WI38 (cell line): ENCODE data around the gene PLA2G6.

ENCODE experiments used
- H3K4me3 ChIP-seq: 2 replicates; pipeline ENCODE4 v1.5.1; 2011; ENCODE audit warnings: low read depth, mild to moderate bottlenecking, control low read depth, low read length
- TF ChIP-seq, protein P1 (sequence below): IDR thresholded peaks from 2 replicates; pipeline ENCODE4 v1.5.1; 2012; ENCODE audit warnings: low read depth, mild to moderate bottlenecking, control low read depth, low read length

Gene PLA2G6

DNA sequence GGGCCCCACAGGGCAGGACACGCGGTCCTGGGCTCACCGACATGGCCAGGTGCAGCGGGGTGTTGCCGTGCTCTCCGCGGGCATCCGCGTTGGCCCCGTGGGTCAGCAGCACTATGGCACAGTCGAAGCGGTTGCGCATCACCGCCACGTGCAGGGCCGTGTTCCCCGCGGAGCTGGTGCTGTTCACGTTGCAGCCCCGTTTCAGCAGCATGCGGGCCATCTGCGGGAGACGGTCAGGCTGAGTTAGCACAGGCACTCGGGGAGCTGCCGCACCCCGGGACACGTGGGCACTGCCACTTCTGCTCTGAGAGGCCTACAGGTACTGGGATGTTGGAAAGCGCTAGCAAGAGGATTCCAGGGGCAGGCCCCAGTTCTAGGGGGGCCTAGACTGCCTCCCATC is 48.8 kb downstream of the PLA2G6 start:
- no peak overlapping the region for H3K4me3 ChIP-seq
- TF ChIP-seq, protein P1, sequence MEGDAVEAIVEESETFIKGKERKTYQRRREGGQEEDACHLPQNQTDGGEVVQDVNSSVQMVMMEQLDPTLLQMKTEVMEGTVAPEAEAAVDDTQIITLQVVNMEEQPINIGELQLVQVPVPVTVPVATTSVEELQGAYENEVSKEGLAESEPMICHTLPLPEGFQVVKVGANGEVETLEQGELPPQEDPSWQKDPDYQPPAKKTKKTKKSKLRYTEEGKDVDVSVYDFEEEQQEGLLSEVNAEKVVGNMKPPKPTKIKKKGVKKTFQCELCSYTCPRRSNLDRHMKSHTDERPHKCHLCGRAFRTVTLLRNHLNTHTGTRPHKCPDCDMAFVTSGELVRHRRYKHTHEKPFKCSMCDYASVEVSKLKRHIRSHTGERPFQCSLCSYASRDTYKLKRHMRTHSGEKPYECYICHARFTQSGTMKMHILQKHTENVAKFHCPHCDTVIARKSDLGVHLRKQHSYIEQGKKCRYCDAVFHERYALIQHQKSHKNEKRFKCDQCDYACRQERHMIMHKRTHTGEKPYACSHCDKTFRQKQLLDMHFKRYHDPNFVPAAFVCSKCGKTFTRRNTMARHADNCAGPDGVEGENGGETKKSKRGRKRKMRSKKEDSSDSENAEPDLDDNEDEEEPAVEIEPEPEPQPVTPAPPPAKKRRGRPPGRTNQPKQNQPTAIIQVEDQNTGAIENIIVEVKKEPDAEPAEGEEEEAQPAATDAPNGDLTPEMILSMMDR: no peak

DNA sequence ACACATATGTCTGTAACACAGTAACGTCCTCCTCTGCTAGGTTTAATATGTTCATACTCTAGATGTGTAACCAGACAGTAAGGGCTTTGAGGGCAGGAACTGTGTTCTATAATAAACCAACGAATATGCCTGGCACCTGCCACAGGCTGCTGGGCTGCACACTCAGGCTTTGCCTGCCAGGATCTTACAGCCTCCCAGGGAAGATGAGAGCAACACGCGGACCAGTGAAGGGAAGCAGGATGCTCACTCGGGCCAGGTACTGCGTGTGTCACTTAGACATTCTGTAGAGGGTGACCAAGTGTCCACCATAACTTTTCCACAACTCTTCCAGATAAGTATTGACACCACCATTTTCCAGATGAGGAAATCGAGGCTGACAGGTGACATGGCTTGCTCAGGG is 49.5 kb downstream of the PLA2G6 start:
- TF ChIP-seq, protein P1: no peak
- no peak overlapping the region for H3K4me3 ChIP-seq

DNA sequence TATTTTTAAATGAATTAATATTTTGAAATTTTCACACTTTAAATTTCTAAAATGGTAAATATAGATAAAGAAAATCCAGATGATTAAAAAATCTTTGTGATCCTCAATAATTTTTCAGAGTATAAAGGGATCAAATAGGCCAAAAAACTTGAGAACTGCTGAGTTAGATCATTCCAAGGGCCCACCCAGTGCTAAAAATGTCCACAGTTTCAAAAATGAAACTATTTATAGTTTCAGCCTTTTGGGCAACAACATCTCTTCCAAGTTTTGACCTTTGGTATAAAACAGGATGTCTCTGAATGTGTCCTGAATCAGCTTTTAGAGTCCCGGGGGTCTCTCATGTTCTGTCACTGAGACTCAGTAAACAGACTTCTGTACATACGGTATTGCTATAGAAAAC is 50.2 kb downstream of the PLA2G6 start:
- H3K4me3 ChIP-seq: no peak overlapping the region
- TF ChIP-seq, protein P1: no peak

DNA sequence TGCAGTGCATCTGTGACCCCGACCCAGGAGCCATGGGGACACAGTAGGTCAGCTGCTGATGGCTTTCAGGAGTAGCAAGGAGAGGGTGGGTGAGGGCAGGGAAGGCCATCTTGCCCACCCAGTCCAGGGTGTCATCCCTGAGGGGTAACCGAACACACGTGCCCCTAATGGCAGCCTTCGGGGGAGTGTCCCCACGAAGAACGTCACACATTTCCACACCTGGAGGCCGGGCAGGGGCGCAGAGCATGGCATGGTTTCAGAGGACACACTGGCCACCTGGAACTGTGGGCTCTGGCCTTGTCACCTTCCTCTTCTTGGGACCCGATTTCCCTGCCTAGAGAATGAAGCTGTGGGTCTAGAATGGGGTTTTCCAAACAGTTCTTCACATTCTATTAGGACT is 51.8 kb downstream of the PLA2G6 start:
- TF ChIP-seq, protein P1: no peak
- H3K4me3 ChIP-seq: no peak overlapping the region

DNA sequence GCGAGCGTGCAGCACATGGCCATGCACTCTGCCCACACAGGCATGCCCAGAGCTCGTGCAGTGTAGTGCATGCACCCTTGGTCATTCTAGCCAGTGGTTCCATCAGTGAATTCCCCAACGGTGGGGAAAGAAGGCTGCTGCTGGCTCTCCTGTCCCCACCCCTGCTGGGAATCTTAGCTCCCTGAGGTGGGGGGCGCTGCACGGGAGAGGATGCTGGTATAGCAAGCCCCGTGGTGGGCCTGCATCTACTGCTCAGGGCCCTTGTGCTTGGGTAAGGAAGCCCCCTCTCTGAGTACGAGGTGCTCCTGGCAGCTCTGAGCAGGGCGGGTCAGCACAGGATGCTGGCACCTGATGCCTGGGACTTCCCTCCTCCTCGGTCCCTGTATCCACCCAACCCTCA is 52.6 kb downstream of the PLA2G6 start:
- TF ChIP-seq, protein P1: no peak
- no peak overlapping the region for H3K4me3 ChIP-seq

DNA sequence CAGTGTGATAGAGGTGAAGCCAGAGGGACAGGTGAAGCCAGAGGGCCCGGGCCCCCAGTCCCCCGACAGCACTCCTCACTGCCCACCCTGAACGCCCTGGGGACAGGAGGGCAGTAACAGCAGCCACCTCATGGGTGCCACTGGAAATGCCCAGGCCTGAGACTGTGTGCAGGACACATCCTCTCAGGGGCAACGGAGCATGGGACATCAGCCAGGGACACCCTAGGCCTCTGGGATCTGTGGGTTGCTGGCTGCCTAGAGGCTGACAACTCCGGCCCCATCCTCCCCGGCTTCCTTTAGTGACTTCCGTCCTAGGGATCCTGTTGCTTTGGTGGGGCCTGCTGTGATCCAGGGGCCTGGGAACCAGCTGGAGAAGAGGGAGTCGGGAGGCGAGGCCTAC is 53.8 kb downstream of the PLA2G6 start:
- no peak overlapping the region for H3K4me3 ChIP-seq
- TF ChIP-seq, protein P1: no peak

DNA sequence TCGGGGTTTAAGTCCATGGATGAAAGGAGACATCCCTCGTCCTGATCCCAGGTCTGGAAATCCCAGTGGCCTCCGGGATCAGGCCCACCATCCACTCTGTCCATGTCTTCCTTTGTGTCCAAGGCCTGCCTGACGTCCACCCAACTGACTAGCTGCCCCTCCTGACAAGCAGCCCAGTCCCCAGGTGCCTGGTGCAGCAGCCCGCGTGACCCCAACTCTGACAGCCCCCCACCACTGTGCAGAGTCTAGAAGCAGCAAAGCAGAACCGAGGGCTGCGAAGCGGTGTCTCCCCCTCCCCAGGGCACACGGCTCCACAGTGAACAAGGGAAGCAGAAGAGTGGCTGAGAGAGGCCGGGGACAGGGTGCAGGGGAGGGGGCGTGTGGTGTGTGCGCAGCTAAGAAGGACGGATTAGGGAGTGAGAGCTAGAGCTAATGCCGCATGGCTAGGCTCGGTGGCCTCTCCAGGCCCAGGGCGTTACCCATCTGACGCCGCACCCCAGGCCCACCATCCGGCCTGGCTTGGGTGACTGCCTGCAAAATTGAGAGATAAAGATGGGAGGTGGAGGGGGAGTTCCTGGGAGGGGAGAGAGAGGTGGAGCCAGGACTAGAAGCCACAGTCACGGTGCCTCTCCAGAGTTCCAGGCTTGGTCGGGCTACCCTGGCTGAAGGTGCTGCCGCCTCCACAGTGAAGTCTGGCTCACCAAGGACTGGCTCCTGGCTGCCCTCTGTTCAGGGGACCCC is 54.5 kb downstream of the PLA2G6 start:
- TF ChIP-seq, protein P1: no peak
- H3K4me3 ChIP-seq: no peak overlapping the region
